SU-DHL-6 (cell line): ENCODE data around the gene PSG5.
"Not testable (repeated sequence)": the region's sequence is repeated elsewhere in the genome, so short reads cannot be mapped to it uniquely, and the experiment has no call there.

Source experiments
- H2AFZ ChIP-seq: fragments of 200-600 bp; sonication (generic); 2 replicates; pipeline ENCODE4 v1.6.1; 2014; ENCODE audit warnings: low read depth, mild to moderate bottlenecking, moderate library complexity, mixed read lengths, antibody characterized with exemption, low read length; ENCODE audit not compliant: severe bottlenecking
- H3F3A ChIP-seq: fragments of 200-600 bp; shearing (Covaris generic); 2 replicates; pipeline ENCODE4 v1.6.0; 2016; ENCODE audit warnings: antibody characterized with exemption, mild to moderate bottlenecking; ENCODE audit not compliant: insufficient read depth
- H3K27ac ChIP-seq: fragments of 200-600 bp; sonication (generic); 2 replicates; pipeline ENCODE4 v1.5.1; 2016; ENCODE audit warnings: low read depth, mild to moderate bottlenecking, low read length, moderate library complexity, mixed read lengths
- H3K27me3 ChIP-seq: fragments of 200-600 bp; sonication (generic), shearing (Covaris generic); 2 replicates; pipeline ENCODE4 v1.6.0; 2014; ENCODE audit warnings: mild to moderate bottlenecking, low read length
- H3K36me3 ChIP-seq: fragments of 200-600 bp; sonication (generic); 2 replicates; pipeline ENCODE4 v1.6.1; 2014; ENCODE audit warnings: mild to moderate bottlenecking, low read length, mixed read lengths
- H3K4me2 ChIP-seq: fragments of 300-600, 200-600 bp; shearing (Covaris generic), sonication (generic); 2 replicates; pipeline ENCODE4 v1.6.0; 2014; ENCODE audit warnings: low read length, low read depth, mild to moderate bottlenecking; ENCODE audit not compliant: poor library complexity, severe bottlenecking
- H3K4me3 ChIP-seq: fragments of 200-600 bp; sonication (generic); 2 replicates; pipeline ENCODE4 v1.5.1; 2014; ENCODE audit warnings: antibody characterized with exemption, low read length, mild to moderate bottlenecking, mixed read lengths; ENCODE audit not compliant: insufficient read depth, poor library complexity, severe bottlenecking
- H3K79me2 ChIP-seq: fragments of 200-600 bp; sonication (generic); 2 replicates; pipeline ENCODE4 v1.6.1; 2014; ENCODE audit warnings: mild to moderate bottlenecking, low read length, moderate library complexity; ENCODE audit not compliant: insufficient read depth
- H3K9ac ChIP-seq: fragments of 200-600 bp; sonication (generic); 2 replicates; pipeline ENCODE4 v1.7.0; 2014; ENCODE audit warnings: mild to moderate bottlenecking, low read length
- H3K9me2 ChIP-seq: fragments of 200-600 bp; sonication (generic); replicated peaks from 2 replicates; pipeline ENCODE4 v1.6.1; 2014; ENCODE audit warnings: low read length; ENCODE audit not compliant: insufficient read depth
- H3K9me3 ChIP-seq: fragments of 200-600 bp; sonication (generic); 2 replicates; pipeline ENCODE4 v1.6.1; 2014; ENCODE audit warnings: low read length, mixed read lengths; ENCODE audit not compliant: insufficient read depth
- H4K20me1 ChIP-seq: fragments of 200-600 bp; sonication (generic); 2 replicates; pipeline ENCODE4 v1.6.1; 2014; ENCODE audit warnings: low read depth, mild to moderate bottlenecking, antibody characterized with exemption, low read length, moderate library complexity, mixed read lengths
- EZH2phosphoT487 ChIP-seq: fragments of 200-600 bp; sonication (generic), shearing (Covaris generic); conservative IDR thresholded peaks from 2 replicates; pipeline ENCODE4 v1.6.1; 2018; ENCODE audit warnings: mild to moderate bottlenecking, antibody characterized with exemption, low read length, moderate library complexity, mixed read lengths
- TF ChIP-seq, protein P1 (sequence below): fragments of 200-600 bp; sonication (generic); IDR thresholded peaks from one replicate; pipeline ENCODE4 v1.5.1; 2017; ENCODE audit warnings: antibody characterized with exemption, mild to moderate bottlenecking, low read length, moderate library complexity; ENCODE audit not compliant: insufficient read depth, poor library complexity, severe bottlenecking

PSG5 gene

DNA sequence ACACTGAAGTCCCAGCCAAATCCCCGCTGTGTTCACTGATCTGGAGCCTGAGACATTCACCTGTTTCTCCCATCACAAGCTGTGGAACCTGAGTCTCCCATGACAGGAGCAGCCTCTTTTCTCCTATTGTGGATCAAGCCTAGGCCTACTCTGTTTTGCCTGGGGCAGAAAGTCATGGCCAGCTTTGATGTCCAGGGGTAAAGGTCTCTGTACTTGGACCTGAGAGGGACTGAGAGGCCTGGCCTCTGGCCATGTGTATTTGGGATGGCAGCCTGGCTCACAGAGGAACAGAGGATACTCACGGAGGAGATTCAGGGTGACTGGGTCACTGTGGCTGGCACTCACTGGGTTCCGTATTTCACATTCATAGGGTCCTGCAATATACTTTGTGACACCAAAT lies 7.8 kb downstream of the PSG5 start:
- not testable (repeated sequence) for H3K9me2 ChIP-seq, H3K4me3 ChIP-seq, H3K79me2 ChIP-seq, H4K20me1 ChIP-seq, H3K9me3 ChIP-seq, H3K36me3 ChIP-seq, H2AFZ ChIP-seq, H3K4me2 ChIP-seq, H3K27me3 ChIP-seq, H3K9ac ChIP-seq, H3K27ac ChIP-seq, H3F3A ChIP-seq

DNA sequence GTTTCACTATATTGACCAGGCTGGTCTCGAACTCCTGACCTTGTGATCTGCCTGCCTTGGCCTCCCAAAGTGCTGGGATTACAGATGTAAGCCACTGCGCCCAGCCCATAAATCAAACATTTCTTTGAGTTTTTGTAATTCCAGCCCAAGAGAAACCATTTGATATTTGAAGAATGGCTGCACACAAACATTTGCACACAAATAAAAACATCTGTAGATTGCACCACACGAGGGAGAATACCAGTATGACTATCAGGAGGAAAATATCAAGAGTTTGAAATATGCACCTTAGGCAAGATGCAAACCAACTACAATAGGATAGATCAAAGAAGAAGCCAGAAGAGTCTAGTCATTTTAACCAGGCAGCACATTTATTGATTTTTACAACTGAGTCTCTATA lies 20.4 kb downstream of the PSG5 start:
- not testable (repeated sequence) for H3K27ac ChIP-seq, H3F3A ChIP-seq, H3K4me2 ChIP-seq, H2AFZ ChIP-seq, H3K4me3 ChIP-seq, H3K9ac ChIP-seq, H3K9me3 ChIP-seq, H4K20me1 ChIP-seq, H3K79me2 ChIP-seq, H3K36me3 ChIP-seq, H3K9me2 ChIP-seq, H3K27me3 ChIP-seq

DNA sequence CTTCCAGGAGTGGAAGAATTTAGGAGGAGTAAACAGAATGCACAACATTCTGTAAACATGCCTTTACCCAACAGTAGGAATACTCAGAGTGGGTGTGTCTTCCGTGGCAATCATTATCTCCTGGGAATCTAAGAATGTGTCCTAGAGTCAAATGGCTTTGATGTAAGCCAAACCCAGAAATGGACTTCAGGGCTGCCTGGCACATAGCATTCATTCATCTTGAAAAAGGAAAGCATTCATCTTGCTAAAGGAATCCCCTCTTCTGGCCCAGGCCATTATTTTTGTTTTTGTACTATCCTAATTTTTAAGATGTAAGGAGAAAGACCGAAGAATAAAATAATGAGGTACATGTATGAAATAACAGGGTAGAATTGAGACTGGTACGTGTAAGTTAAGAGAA lies 23.2 kb downstream of the PSG5 start:
- not testable (repeated sequence) for H4K20me1 ChIP-seq, H2AFZ ChIP-seq, H3K36me3 ChIP-seq, H3K27ac ChIP-seq, H3K79me2 ChIP-seq, H3K4me2 ChIP-seq, H3K9me3 ChIP-seq, H3K9ac ChIP-seq, H3K9me2 ChIP-seq, H3K4me3 ChIP-seq, H3K27me3 ChIP-seq, H3F3A ChIP-seq

DNA sequence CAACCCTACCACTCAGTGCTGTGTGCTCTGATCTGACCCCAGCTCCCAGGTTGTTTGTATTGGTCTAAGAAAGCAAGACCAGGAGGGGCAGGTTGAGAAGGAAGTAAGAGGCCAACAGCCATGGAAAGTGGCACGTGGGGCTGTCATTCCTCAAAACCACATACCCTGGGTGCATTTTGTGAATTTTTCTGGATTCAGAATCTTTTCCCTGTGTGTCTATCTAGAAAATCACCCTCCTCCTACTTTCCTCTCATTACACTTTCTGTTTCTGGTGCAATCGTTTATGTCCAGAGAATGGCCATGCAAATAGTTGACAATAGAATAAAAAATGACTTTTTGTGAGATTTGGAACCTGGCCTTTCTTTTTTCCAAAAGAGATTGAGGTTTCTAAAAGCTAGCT lies 24.1 kb downstream of the PSG5 start:
- H3K27ac ChIP-seq, H4K20me1 ChIP-seq, H3K9ac ChIP-seq: not testable (repeated sequence)

DNA sequence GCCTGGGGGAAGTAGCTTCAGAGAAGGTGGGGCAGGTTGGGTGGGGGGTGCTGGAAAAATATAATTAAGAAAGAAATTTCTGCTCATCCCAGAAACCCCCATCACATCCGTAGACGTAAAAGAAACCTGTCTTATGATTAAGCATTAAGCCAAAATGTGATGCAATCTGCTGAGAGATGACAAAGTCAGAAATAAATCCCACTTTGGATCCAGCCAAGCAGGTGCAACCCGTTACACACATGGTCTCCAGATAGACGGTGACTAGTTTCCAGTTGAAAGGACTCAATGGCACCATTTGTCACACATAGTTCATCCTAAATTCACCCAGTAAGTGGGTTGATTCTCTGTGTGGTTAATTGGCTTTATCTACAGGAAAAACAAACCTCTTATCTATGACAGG lies 34.1 kb downstream of the PSG5 start:
- no peak overlapping the region for H3K4me3 ChIP-seq
- H4K20me1 ChIP-seq, result no peaks in the 10 kb centered on the region
- H3K79me2 ChIP-seq, result no peaks in the 10 kb centered on the region
- no peaks in the 10 kb centered on the region for H3K9me3 ChIP-seq
- no peaks in the 10 kb centered on the region for H3K9me2 ChIP-seq
- TF ChIP-seq EZH2phosphoT487, result no peak
- TF ChIP-seq, protein P1, sequence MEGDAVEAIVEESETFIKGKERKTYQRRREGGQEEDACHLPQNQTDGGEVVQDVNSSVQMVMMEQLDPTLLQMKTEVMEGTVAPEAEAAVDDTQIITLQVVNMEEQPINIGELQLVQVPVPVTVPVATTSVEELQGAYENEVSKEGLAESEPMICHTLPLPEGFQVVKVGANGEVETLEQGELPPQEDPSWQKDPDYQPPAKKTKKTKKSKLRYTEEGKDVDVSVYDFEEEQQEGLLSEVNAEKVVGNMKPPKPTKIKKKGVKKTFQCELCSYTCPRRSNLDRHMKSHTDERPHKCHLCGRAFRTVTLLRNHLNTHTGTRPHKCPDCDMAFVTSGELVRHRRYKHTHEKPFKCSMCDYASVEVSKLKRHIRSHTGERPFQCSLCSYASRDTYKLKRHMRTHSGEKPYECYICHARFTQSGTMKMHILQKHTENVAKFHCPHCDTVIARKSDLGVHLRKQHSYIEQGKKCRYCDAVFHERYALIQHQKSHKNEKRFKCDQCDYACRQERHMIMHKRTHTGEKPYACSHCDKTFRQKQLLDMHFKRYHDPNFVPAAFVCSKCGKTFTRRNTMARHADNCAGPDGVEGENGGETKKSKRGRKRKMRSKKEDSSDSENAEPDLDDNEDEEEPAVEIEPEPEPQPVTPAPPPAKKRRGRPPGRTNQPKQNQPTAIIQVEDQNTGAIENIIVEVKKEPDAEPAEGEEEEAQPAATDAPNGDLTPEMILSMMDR, result no peak
- no peak overlapping the region for H2AFZ ChIP-seq
- no peaks in the 10 kb centered on the region for H3K27me3 ChIP-seq
- no peaks in the 10 kb centered on the region for H3F3A ChIP-seq
- H3K27ac ChIP-seq, result no peak overlapping the region
- no peak overlapping the region for H3K4me2 ChIP-seq
- H3K9ac ChIP-seq, result no peak overlapping the region
- no peaks in the 10 kb centered on the region for H3K36me3 ChIP-seq

More for the DNA sequence above, 24.1 kb downstream of the PSG5 start:
- not testable (repeated sequence) for H3K36me3 ChIP-seq, H3K79me2 ChIP-seq, H3K27me3 ChIP-seq, H3K4me2 ChIP-seq, H3K4me3 ChIP-seq, H3K9me2 ChIP-seq, H3K9me3 ChIP-seq, H2AFZ ChIP-seq, H3F3A ChIP-seq

DNA sequence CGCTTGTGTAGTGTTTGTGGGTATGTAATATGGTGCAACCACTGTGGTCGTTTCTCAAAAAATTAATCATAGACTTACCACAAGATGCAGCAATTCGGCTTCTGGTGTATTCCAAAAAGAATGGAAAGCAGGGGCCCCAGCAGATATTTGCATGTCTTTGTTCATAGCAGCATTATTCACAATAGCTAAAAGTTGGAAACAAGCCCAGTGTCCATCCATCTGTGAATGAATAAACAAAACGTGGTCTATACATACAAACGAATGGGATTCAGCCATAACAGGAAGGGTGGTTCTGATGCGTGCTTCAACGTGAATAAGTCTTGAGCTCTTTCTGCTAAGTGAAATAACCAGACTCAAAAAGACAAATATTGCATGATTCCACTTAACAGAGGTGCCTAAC lies 36.5 kb downstream of the PSG5 start:
- not testable (repeated sequence) for H3K9me3 ChIP-seq, H3K4me3 ChIP-seq, H3F3A ChIP-seq, H3K4me2 ChIP-seq, H3K27me3 ChIP-seq, H3K9ac ChIP-seq, H2AFZ ChIP-seq, H3K9me2 ChIP-seq, H4K20me1 ChIP-seq, H3K27ac ChIP-seq, H3K36me3 ChIP-seq, H3K79me2 ChIP-seq
